Measurements from ENCODE around the gene SLC44A5. TPM values are rescaled to one million over a fixed set of nuclear protein-coding genes. Genes with fewer than 3 reads are reported as not detected.

The SLC44A5 gene
- total RNA-seq, 1 donor from 2014 or later = 0.20 TPM

DNA sequence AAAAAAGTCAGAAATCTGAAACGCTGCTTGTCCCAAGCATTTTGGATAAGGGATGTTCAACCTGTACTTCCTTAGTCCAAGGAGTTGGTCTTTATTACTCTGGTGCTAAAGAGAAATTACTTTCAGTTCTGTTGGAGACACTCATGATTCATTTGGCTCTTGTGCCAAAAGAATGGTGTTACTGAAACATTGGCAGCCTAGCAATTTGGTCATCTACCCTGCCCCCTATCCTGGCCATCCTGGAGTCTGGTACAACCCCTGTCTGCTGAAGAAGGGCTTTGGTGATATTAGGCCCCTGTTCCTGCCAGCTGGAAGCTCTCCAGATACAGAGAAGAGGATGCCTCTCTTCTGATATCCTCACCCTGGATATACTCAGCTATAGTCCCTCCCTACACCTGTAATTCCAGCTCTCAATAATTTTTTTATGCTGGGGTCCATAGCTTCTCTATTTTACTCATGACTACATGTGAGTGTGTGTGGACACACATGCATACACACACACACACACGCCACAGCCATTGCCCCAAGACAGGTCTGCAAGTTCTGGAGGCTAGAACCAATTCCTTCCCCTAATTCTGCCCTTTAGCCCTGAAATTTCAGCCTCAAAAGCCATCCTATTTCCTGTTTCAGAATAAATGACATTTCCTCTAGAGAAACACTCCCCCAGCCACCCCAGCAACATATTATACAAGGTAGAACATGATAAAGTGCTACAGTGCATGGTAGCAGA, 436.7 kb downstream of the SLC44A5 start:
- TF ChIP-seq, protein P1, sequence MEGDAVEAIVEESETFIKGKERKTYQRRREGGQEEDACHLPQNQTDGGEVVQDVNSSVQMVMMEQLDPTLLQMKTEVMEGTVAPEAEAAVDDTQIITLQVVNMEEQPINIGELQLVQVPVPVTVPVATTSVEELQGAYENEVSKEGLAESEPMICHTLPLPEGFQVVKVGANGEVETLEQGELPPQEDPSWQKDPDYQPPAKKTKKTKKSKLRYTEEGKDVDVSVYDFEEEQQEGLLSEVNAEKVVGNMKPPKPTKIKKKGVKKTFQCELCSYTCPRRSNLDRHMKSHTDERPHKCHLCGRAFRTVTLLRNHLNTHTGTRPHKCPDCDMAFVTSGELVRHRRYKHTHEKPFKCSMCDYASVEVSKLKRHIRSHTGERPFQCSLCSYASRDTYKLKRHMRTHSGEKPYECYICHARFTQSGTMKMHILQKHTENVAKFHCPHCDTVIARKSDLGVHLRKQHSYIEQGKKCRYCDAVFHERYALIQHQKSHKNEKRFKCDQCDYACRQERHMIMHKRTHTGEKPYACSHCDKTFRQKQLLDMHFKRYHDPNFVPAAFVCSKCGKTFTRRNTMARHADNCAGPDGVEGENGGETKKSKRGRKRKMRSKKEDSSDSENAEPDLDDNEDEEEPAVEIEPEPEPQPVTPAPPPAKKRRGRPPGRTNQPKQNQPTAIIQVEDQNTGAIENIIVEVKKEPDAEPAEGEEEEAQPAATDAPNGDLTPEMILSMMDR (IDR thresholded peaks at IDR 0.05) = no peak
- H3K4me1 Mint-ChIP-seq (ENCODE audit: low read depth) = no peaks in the 10 kb centered on the region

DNA sequence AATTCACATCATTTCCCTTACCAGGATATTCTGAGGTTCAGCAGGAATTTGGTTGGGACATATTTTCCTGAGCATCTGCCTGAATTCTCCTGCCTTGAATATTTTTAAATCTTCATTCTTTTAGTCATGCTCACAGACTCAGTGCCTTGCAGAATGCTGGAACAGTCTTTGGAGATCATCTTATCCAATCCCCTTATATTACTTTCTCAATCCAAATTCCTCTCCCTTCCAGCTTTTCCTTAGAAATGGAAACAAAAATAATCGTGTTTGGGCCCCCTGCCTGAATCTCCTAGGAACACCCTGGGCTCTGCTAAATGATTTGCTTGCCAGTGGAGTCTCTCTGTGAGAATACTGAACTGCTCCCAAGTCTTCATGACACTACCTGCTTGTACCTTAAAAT, 438.4 kb downstream of the SLC44A5 start:
- no peak overlapping the region for H3K4me3 Mint-ChIP-seq (ENCODE audit: unreplicated experiment)
- DNase-seq (ENCODE audit: low spot score) = no peak
- no peaks in the 10 kb centered on the region for H3K4me1 Mint-ChIP-seq (ENCODE audit: low read depth)
- peaks cover under 1% of the 10 kb centered on the region for H3K27me3 Mint-ChIP-seq (ENCODE audit: low read depth)
- peaks cover 1% of the 10 kb centered on the region for H3K36me3 Mint-ChIP-seq (ENCODE audit: low read depth)
- peaks cover 10% of the 10 kb centered on the region for H3K9me3 Mint-ChIP-seq (ENCODE audit: low read depth)
- TF ChIP-seq, protein P1 (IDR thresholded peaks at IDR 0.05) = no peak
- no peak overlapping the region for H3K27ac Mint-ChIP-seq (ENCODE audit: unreplicated experiment)

More for the DNA sequence above, 436.7 kb downstream of the SLC44A5 start:
- Mint-ChIP-seq H3K27ac (ENCODE audit: unreplicated experiment) (no peak overlapping the region), H3K27me3 (ENCODE audit: low read depth) (no peaks in the 10 kb centered on the region), H3K9me3 (ENCODE audit: low read depth) (peaks cover 13% of the 10 kb centered on the region), H3K36me3 (ENCODE audit: low read depth) (peaks cover 1% of the 10 kb centered on the region), H3K4me3 (ENCODE audit: unreplicated experiment) (no peak overlapping the region)
- DNase-seq (ENCODE audit: low spot score) = no peak

DNA sequence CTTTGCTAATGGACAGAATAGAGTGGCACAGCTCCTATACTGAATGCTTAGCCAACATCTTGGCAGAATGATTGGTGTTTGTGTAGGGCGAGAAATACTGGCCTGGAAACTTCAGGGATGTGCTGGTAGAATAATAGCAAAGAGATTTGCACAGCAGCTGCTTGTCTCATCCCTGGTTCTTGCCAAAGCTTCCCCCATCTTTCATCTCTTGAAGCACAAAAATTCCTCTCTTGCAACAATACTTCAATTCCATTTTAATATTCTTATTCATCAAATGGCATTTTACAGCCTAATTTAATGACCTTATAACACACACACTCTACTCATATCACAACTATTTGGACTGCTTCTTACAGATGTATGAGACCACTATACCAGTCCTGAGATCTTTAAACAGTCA, 439.0 kb downstream of the SLC44A5 start:
- TF ChIP-seq, protein P1 (IDR thresholded peaks at IDR 0.05) = no peak
- peaks cover 7% of the 10 kb centered on the region for H3K9me3 Mint-ChIP-seq (ENCODE audit: low read depth)

DNA sequence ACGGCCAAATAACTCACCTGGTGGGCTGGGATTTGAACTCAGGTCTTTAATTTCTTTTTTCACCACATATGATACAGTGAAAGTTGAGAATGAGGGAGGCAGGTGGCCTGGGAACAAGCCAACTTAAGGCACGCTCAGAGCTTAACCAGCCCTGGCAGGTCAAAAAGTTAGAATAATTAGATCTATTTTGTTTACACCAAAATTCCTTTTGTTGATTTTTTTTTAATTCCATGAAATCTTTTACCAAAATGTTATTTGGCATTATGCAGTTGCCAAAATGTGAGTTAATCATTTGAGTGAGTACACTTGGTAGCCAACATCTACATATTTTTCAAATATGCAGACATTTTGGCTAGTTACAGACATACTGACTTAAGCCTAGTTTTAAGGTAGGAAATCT, 439.9 kb downstream of the SLC44A5 start:
- H3K27me3 Mint-ChIP-seq (ENCODE audit: low read depth) = peaks cover 7% of the 10 kb centered on the region
- DNase-seq (ENCODE audit: low spot score) = no peak
- H3K4me1 Mint-ChIP-seq (ENCODE audit: low read depth) = no peaks in the 10 kb centered on the region
- no peak overlapping the region for H3K27ac Mint-ChIP-seq (ENCODE audit: unreplicated experiment)
- H3K4me3 Mint-ChIP-seq (ENCODE audit: unreplicated experiment) = no peak overlapping the region
- peaks cover 1% of the 10 kb centered on the region for H3K36me3 Mint-ChIP-seq (ENCODE audit: low read depth)
- peaks cover 2% of the 10 kb centered on the region for H3K9me3 Mint-ChIP-seq (ENCODE audit: low read depth)
- TF ChIP-seq, protein P1 (IDR thresholded peaks at IDR 0.05) = no peak

More for the DNA sequence above, 439.0 kb downstream of the SLC44A5 start:
- DNase-seq (ENCODE audit: low spot score) = no peak
- H3K36me3 Mint-ChIP-seq (ENCODE audit: low read depth) = peaks cover 1% of the 10 kb centered on the region
- H3K4me3 Mint-ChIP-seq (ENCODE audit: unreplicated experiment) = no peak overlapping the region
- H3K27me3 Mint-ChIP-seq (ENCODE audit: low read depth) = peaks cover 5% of the 10 kb centered on the region
- no peak overlapping the region for H3K27ac Mint-ChIP-seq (ENCODE audit: unreplicated experiment)
- no peaks in the 10 kb centered on the region for H3K4me1 Mint-ChIP-seq (ENCODE audit: low read depth)

DNA sequence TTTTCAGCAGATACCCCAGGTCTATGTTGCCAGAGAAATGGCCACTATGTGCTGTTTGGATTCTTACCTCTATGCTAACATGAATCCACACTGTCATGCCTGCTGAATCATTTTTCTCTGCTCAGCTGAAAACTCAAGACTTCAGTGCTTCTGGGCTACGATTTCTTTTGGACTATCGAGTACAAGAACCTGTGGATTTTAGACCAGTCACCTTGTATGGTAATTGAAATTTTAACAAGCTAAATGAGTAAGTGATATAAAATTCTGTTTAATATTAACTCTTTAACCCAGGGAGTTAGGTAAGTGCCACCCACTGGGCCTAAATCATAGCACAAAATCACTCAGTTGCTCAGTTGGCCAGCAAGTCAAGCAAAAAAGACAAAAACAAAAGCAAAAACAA, 440.9 kb downstream of the SLC44A5 start:
- Mint-ChIP-seq H3K27ac (ENCODE audit: unreplicated experiment) (no peak overlapping the region), H3K36me3 (ENCODE audit: low read depth) (no peaks in the 10 kb centered on the region), H3K27me3 (ENCODE audit: low read depth) (peaks cover 7% of the 10 kb centered on the region), H3K9me3 (ENCODE audit: low read depth) (no peaks in the 10 kb centered on the region), H3K4me3 (ENCODE audit: unreplicated experiment) (no peak overlapping the region), H3K4me1 (ENCODE audit: low read depth) (no peaks in the 10 kb centered on the region)
- no peak for DNase-seq (ENCODE audit: low spot score)
- TF ChIP-seq, protein P1 (IDR thresholded peaks at IDR 0.05) = no peak

Measured in chondrocyte (in vitro differentiated cells).